Astrocyte of the spinal cord (primary cell): ENCODE results near the gene KCNK5.

Source experiments
- DNase-seq: peaks from one replicate; pipeline ENCODE4 v3.0.0; 2011; ENCODE audit warnings: low read depth, low spot score
- H3K4me3 ChIP-seq: 2 replicates; pipeline ENCODE4 v1.5.1; 2011; ENCODE audit warnings: low read depth, mild to moderate bottlenecking, low read length, moderate library complexity
- CTCF ChIP-seq: IDR thresholded peaks from 2 replicates; pipeline ENCODE4 v1.5.1; 2012; ENCODE audit warnings: low read depth, mild to moderate bottlenecking, low read length, inconsistent platforms
- in situ Hi-C: cut with HindIII; loops from 2 replicates; pipeline ENCODE4 v1.10.0; 2017; ENCODE audit warnings: low sequenced_read_pairs

KCNK5 gene

DNA sequence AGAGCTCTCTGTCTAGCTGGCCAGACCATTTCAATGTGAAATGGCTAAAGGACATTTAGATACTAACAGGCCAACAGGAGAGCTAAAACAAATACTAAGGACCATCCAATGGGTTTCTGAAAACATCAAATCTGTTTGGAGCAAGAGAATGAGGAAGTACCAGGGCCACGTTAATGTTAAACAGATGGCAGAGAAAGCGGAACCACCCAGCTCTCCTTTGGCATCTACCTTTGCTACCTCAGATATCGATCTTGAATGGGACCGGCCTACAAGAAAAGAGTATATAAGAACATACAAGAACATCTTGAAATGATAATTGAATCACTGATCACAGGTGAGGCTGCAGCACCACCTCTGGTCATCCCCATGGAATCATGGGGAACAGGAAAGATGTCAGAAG lies 31.8 kb downstream of the KCNK5 start:
- DNase-seq, result no peak
- in situ Hi-C loops, result no loop called here
- TF ChIP-seq CTCF, result no peak
- no peak overlapping the region for H3K4me3 ChIP-seq

DNA sequence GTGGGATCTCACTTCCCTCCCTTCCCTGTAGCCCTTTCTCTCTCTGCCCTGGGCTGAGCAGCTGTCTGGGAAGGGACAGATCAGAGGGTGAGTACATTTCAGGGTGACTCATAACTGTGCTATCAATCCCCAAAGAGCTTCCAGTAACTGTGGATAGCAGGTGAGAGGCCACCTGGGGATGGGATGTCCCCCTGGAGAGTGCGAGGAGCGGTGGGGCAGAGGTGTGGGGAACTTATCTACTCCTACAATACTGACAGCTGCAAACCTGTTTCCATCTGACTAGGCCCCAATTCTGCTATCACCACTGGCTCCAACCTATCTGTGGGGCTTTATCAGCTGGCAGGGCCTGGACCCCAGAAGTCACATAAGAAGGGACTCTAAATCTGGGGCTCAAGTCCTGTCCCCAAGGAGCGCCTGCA lies 32.6 kb downstream of the KCNK5 start:
- H3K4me3 ChIP-seq, result no peak overlapping the region
- TF ChIP-seq CTCF, result no peak
- no peak for DNase-seq
- in situ Hi-C loops, result no loop called here

DNA sequence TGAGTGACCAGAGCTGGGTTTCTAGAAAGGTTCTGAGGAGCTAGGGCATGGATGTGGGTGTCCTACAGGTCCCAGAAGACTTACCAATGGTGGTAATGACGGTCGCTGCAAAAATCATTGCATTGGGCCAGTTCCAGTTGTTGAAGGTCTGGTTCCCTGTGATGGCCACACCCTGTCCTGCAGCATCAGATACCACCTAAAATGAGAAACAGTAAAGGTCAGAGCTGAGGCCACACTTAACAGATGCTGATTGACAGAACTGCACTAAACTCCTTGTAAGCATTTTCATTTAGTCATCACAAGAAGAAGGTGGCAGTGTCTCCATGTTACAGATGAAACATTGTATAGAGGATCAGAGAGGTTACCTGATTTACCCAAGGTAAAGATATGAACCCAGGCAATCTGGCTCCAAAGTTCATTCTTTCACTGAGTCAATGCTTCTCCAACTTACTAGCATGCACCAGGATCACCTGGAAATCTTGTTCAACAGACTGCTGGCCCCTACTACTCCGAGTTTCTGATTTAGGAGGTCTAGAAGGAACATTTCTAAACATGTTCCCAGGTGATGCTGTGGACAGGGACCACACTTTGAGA lies 33.4 kb downstream of the KCNK5 start:
- in situ Hi-C loops, result no loop called here
- no peak for TF ChIP-seq CTCF
- no peak for DNase-seq
- no peak overlapping the region for H3K4me3 ChIP-seq

DNA sequence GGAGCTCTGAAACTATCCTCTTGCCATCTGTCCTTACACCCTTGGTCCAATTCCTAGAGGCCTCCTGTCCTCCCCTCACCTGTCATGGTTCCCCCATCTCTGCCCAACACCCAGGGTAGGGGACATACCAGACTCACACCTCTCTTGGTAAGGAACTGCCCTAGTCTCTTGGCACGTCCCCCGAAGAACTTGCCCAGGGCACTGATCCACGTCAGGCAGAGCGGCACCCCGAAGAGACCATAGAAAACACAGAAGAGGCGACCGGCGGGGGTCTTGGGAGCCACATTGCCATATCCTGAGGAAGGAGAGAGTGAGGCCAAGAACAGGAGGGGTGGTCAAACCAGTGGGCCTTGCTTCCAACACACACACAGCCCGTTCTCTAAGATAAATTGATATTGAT lies 34.8 kb downstream of the KCNK5 start:
- H3K4me3 ChIP-seq, result no peak overlapping the region
- TF ChIP-seq CTCF, result no peak
- in situ Hi-C loops, result no loop called here
- DNase-seq, result no peak

GRCh38 chr6:39193201-39193791 lies 36.0 kb downstream of the KCNK5 start:
- in situ Hi-C loops, result no loop called here
- DNase-seq, result no peak
- no peak for TF ChIP-seq CTCF
- H3K4me3 ChIP-seq, result no peak overlapping the region

- in situ Hi-C loops, result no loop called here
- no peak for TF ChIP-seq CTCF
- DNase-seq, result no peak
- no peak overlapping the region for H3K4me3 ChIP-seq
Measured at GRCh38 chr6:39192736-39193135, 36.5 kb downstream of the KCNK5 start.
